ENCODE data around the gene KPNA1. TPM values are rescaled to one million over a fixed set of nuclear protein-coding genes. Genes with fewer than 3 reads are reported as not detected.

KPNA1 gene
- total and polyA plus RNA-seq, 2 experiments from 2014 or later = 19.8 to 30.1 TPM

- no peak for TF ChIP-seq REST (IDR thresholded peaks at IDR 0.05; ENCODE audit: unreplicated experiment)
- TF ChIP-seq ZNF114 (CRISPR knock-in tag; IDR thresholded peaks at IDR 0.05) = no peak
- TF ChIP-seq CREB1 (CRISPR knock-in tag; IDR thresholded peaks at IDR 0.05; ENCODE audit: low read depth) = no peak
- TF ChIP-seq POLR2AphosphoS5 (IDR thresholded peaks at IDR 0.05; ENCODE audit: low read depth) = no peak
- TF ChIP-seq EZH2phosphoT487 (IDR thresholded peaks at IDR 0.05; ENCODE audit: unreplicated experiment) = no peak
- no peak for TF ChIP-seq JUNB (IDR thresholded peaks at IDR 0.05; ENCODE audit: unreplicated experiment)
- TF ChIP-seq ETS1 (IDR thresholded peaks at IDR 0.05) = no peak
- TF ChIP-seq EZH2 (IDR thresholded peaks at IDR 0.05; ENCODE audit: low read depth, unreplicated experiment) = no peak
- no peak for TF ChIP-seq ZNF462 (CRISPR knock-in tag; IDR thresholded peaks at IDR 0.05)
- TF ChIP-seq CTCF (conservative IDR thresholded peaks at IDR 0.05; ENCODE audit: low read depth in 2 of 2) = no peak
- TF ChIP-seq ZNF331 (CRISPR knock-in tag; IDR thresholded peaks at IDR 0.05; ENCODE audit: low read depth) = no peak
- no peak for TF ChIP-seq STAT1 (IDR thresholded peaks at IDR 0.05; ENCODE audit: unreplicated experiment)
- Histone ChIP-seq H3K4me2 (no peak overlapping the region), H2AFZ (no peak overlapping the region), H3K79me2 (replicated peaks; ENCODE audit: insufficient read depth) (no peaks in the 10 kb centered on the region), H3F3A (replicated peaks; ENCODE audit: low read depth) (no peaks in the 10 kb centered on the region), H3K4me1 (ENCODE audit: insufficient read depth) (peaks cover 3% of the 10 kb centered on the region; the same call in 1 of the 2 replicates), H3K36me3 (ENCODE audit: insufficient read depth) (no peaks in the 10 kb centered on the region), H3K27ac (ENCODE audit: low read depth) (no peak overlapping the region), H4K20me1 (replicated peaks; ENCODE audit: insufficient read depth) (no peaks in the 10 kb centered on the region), H3K9me2 (ENCODE audit: insufficient read depth) (no peaks in the 10 kb centered on the region; the same call in 1 of the 2 replicates), H3K27me3 (ENCODE audit: insufficient read depth) (no peaks in the 10 kb centered on the region), H3K4me3 (no peak overlapping the region)
- ATAC-seq = no peak
- DNase-seq (ENCODE audit: low spot score) = no peak
- no peak overlapping the region for H3K4me3 Mint-ChIP-seq
- H3K27ac Mint-ChIP-seq = no peak overlapping the region
- no peaks in the 10 kb centered on the region for H3K9me3 Mint-ChIP-seq
- H3K36me3 Mint-ChIP-seq (ENCODE audit: low read depth) = no peaks in the 10 kb centered on the region
- peaks cover 5% of the 10 kb centered on the region for H3K4me1 Mint-ChIP-seq
- peaks cover 2% of the 10 kb centered on the region for H3K27me3 Mint-ChIP-seq (ENCODE audit: insufficient read depth, low read depth, poor library complexity)
Measured at GRCh38 chr3:122548076-122548475, 33.3 kb upstream of the KPNA1 start.

Data from GM23338 (cell line).